Erythroblast (primary cell): ENCODE measurements around the gene APH1B.

Experiments
- GATA1 ChIP-seq: IDR thresholded peaks from 2 replicates; pipeline ENCODE4 v1.6.1; 2011; ENCODE audit warnings: low read depth, mild to moderate bottlenecking, control low read depth, low read length, moderate library complexity
- POLR2A ChIP-seq: IDR thresholded peaks from 2 replicates; pipeline ENCODE4 v1.6.1; 2011; ENCODE audit warnings: mild to moderate bottlenecking, low read length

DNA sequence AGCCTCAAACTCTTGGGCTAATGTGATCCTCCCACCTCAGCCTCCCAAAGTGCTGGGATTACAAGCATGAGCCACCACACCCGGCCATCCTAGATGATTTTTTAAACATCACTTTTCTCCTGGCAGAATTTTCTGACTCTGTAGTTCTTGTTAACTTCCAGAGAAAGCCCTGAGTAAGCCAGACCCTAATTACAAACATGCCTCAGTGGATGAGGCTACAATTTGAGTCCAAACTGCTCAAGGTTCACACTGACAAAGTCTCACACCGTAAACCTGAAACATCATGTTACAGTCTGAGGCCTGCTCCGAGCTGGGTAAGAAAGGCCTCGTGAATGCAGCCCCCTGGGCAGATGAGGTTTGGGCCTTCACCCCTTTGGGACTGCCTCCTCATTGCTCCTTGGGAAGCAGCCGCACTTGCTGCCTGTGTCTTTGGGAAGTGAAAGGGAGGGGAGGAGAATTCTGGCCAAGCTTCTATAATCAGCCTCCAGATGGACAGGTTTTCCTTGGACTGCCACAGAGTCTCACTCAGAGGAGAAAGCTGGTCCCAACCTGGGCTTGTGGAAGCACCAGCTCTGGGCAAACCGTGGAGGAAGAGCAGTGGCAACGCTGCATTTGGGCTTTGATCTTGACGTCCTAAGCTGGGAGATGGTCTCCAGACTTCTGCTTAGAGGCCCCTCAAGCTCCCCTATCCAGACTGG lies 58.3 kb downstream of the APH1B start:
- TF ChIP-seq POLR2A = no peak
- no peak for TF ChIP-seq GATA1
